HFFc6 (cell line): Measurements from ENCODE around the gene EBLN1. TPM values are rescaled to one million over a fixed set of nuclear protein-coding genes. Genes with fewer than 3 reads are reported as not detected.

ENCODE experiments used
- DNase-seq: peaks from one replicate; pipeline ENCODE4 v3.0.0-alpha.2; 2018
- H3K27ac Mint-ChIP-seq: 2 replicates; pipeline ENCODE4 v1.8.0; 2020; ENCODE audit warnings: mild to moderate bottlenecking, mixed read lengths
- H3K27me3 Mint-ChIP-seq: 2 replicates; pipeline ENCODE4 v1.8.0; 2021; ENCODE audit warnings: mild to moderate bottlenecking, moderate library complexity, mixed read lengths; ENCODE audit not compliant: insufficient read depth
- H3K36me3 Mint-ChIP-seq: 2 replicates; pipeline ENCODE4 v1.8.0; 2021; ENCODE audit warnings: low read depth, mixed read lengths
- H3K4me1 Mint-ChIP-seq: 2 replicates; pipeline ENCODE4 v1.8.0; 2020; ENCODE audit warnings: low read depth, mixed read lengths
- H3K4me3 Mint-ChIP-seq: 2 replicates; pipeline ENCODE4 v1.8.0; 2020; ENCODE audit warnings: mild to moderate bottlenecking, moderate library complexity, mixed read lengths
- H3K9me3 Mint-ChIP-seq: 2 replicates; pipeline ENCODE4 v1.8.0; 2020; ENCODE audit warnings: mild to moderate bottlenecking, mixed read lengths
- total RNA-seq, 6 experiments: library from RNA; stranded (reverse); fragmentation: NEBNext Ultra II Directional; extraction: Animal tissue kit (Norgen Biotek cat#: 25700); gene quantifications; 2 replicates in 1 of 6; 3 replicates in 5 of 6; pipeline ENCODE4 v1.2.3, GENCODE V29; 2021
- TF ChIP-seq, protein P1 (sequence below): fragments of 200-600 bp; sonication (generic); IDR thresholded peaks from 2 replicates; pipeline ENCODE4 v1.5.0; 2021; ENCODE audit warnings: antibody characterized with exemption, mild to moderate bottlenecking

Gene EBLN1
- total RNA-seq, 6 experiments from 2014 or later = not detected

- H3K27ac Mint-ChIP-seq = no peak overlapping the region
- H3K4me3 Mint-ChIP-seq = no peak overlapping the region
- peaks cover 25% of the 10 kb centered on the region for H3K27me3 Mint-ChIP-seq
- no peaks in the 10 kb centered on the region for H3K9me3 Mint-ChIP-seq
- H3K36me3 Mint-ChIP-seq = no peaks in the 10 kb centered on the region; the same call in 1 of the 2 replicates
- H3K4me1 Mint-ChIP-seq = peaks cover 12% of the 10 kb centered on the region
- DNase-seq = no peak
- TF ChIP-seq, protein P1, sequence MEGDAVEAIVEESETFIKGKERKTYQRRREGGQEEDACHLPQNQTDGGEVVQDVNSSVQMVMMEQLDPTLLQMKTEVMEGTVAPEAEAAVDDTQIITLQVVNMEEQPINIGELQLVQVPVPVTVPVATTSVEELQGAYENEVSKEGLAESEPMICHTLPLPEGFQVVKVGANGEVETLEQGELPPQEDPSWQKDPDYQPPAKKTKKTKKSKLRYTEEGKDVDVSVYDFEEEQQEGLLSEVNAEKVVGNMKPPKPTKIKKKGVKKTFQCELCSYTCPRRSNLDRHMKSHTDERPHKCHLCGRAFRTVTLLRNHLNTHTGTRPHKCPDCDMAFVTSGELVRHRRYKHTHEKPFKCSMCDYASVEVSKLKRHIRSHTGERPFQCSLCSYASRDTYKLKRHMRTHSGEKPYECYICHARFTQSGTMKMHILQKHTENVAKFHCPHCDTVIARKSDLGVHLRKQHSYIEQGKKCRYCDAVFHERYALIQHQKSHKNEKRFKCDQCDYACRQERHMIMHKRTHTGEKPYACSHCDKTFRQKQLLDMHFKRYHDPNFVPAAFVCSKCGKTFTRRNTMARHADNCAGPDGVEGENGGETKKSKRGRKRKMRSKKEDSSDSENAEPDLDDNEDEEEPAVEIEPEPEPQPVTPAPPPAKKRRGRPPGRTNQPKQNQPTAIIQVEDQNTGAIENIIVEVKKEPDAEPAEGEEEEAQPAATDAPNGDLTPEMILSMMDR = no peak
Observed at GRCh38 chr10:22253580-22253882, 35.7 kb upstream of the EBLN1 start.

DNA sequence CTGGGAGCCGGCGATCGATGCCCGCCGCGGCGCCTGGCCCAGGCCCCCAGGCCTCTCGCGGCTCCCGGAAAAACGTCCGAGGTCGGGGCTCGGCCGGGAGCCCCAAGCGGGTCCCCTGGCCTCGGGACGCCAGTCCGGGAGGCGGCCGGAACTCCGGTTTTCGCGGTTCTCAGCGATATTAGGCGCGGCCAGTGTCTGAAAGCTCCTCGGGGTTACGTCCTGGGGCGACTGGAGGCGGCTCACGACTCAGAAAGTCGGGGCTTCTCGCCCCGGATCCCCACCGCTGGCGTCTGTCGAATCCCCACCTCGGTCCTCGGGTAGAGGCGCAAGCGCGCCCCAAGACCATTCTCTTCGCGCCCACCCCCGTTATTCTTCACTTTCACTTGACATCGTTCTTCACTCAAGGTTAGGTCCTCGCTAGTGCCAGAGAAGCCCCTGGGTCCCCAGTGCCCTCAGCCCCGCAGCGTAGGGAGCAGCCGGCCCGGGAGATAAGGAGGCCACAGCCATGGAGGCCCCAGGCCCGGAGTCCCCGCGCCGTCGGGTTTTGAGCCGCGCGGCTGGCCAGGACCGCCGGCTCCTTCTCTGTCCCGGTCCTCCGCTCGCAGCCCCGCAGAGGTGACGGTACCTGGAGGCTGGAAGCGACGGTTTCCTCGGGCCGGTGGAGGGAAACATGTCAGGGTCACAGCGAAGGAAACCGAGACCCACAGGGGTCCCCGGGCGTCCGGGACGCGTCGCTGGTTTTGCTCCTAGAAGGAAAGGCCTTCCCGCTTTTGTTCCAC is 35.2 kb upstream of the EBLN1 start:
- H3K4me3 Mint-ChIP-seq = peak overlapping the region; percentile 45; the same call in 1 of the 2 replicates
- no peak overlapping the region for H3K27ac Mint-ChIP-seq
- TF ChIP-seq, protein P1 = no peak
- H3K36me3 Mint-ChIP-seq = no peaks in the 10 kb centered on the region; the same call in 1 of the 2 replicates
- peaks cover 22% of the 10 kb centered on the region; the same call in 1 of the 2 replicates for H3K27me3 Mint-ChIP-seq
- H3K4me1 Mint-ChIP-seq = peaks cover 12% of the 10 kb centered on the region
- DNase-seq = no peak
- no peaks in the 10 kb centered on the region for H3K9me3 Mint-ChIP-seq

DNA sequence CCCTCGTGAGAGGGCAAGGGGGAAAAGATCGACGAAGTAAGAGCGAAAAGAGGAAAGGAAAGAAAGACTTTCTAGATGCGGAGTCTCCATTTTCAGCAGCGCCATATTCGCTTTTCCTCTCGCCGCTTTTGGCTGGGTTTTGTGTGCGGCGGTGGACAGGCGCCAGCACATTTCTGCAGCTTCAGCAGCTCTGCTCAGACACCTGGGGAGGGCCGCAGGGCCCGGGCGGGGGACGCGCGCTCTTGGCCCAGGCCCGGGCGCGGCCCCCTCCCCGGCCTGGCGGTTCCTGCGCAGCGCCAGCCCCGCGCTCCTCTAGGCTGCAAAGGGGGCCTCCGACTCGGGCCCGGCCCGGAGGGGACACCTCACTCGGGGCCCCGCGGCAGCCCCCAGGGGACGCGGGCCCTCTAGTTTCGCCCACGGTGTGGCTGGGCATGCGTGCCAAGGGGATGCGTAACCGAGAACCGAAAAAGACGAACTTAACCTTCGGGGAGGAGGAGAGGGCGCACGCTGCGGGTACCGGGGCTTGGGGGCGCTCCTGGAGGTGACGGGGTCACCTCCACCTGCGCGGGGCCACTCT is 34.5 kb upstream of the EBLN1 start:
- Mint-ChIP-seq H3K9me3 (no peaks in the 10 kb centered on the region), H3K4me3 (peak overlapping the region; percentile 93), H3K36me3 (no peaks in the 10 kb centered on the region; the same call in 1 of the 2 replicates), H3K4me1 (peaks cover 18% of the 10 kb centered on the region), H3K27ac (peak overlapping the region; percentile 77), H3K27me3 (peaks cover 22% of the 10 kb centered on the region; the same call in 1 of the 2 replicates)
- TF ChIP-seq, protein P1 = no peak
- DNase-seq = no peak

GRCh38 chr10:22251751-22252223 is 34.0 kb upstream of the EBLN1 start:
- peak overlapping the region; percentile 77 for H3K27ac Mint-ChIP-seq
- peaks cover 24% of the 10 kb centered on the region for H3K4me1 Mint-ChIP-seq
- TF ChIP-seq, protein P1 = no peak
- H3K36me3 Mint-ChIP-seq = no peaks in the 10 kb centered on the region; the same call in 1 of the 2 replicates
- peak overlapping the region; percentile 93 for H3K4me3 Mint-ChIP-seq
- H3K27me3 Mint-ChIP-seq = peaks cover 22% of the 10 kb centered on the region; the same call in 1 of the 2 replicates
- H3K9me3 Mint-ChIP-seq = no peaks in the 10 kb centered on the region
- DNase-seq = no peak

DNA sequence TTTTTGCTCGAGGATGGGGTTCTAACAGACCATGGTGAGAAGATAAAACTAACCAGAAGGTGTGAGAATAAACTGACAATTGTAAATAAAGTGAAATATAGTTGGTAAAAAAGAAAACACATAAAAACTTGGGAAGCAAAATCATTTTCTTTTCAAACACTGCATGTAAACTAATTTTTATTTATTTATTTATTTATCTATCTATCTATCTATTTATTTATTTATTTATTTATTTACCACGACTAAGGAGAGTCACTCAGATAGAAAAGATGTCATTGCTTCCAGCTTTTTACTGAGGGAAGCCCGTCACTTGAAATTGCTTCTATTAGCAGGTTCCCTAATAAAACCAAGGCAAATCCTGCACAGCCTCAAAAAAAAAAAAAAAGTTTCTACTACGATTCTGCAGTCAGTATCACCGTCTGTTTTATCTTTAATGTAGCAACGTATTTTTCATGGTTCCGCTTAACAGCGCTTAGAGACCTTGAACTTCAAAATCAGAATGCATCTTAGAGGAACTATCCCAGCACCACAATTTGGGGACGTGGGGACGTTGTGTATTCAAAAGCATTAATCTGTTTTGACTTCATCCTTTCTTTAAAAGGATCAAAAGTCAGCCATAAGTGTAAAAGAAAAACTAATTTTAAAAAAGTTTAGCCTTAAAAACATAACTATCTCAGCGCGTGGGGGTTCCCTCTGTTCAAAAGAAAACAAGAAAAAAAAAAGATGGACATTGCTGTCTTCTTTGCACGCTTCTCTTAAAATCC is 33.3 kb upstream of the EBLN1 start:
- Mint-ChIP-seq H3K4me1 (peaks cover 30% of the 10 kb centered on the region), H3K27ac (peak overlapping the region; percentile 77; the same call in 1 of the 2 replicates), H3K4me3 (peak overlapping the region; percentile 93), H3K9me3 (no peaks in the 10 kb centered on the region), H3K27me3 (peaks cover 22% of the 10 kb centered on the region; the same call in 1 of the 2 replicates), H3K36me3 (no peaks in the 10 kb centered on the region; the same call in 1 of the 2 replicates)
- DNase-seq = no peak
- TF ChIP-seq, protein P1 = no peak
